HL-60 (cell line): ENCODE measurements around the gene LRRC61.
A peak's percentile ranks its signal among the peaks of the same experiment; 100 is the strongest.

Source experiments
- DNase-seq, 2 experiments: peaks; one replicate each; pipeline ENCODE4 v3.0.0-alpha.2; 2010 to 2020; ENCODE audit warnings: low read depth in 1 of 2, low spot score in 1 of 2
- H3K27ac ChIP-seq: fragments of 250-450 bp; sonication (Bioruptor Pico); replicated peaks from 2 replicates; pipeline ENCODE4 v1.5.1; 2020; ENCODE audit warnings: mild to moderate bottlenecking, moderate library complexity
- H3K27me3 ChIP-seq: fragments of 250-450 bp; sonication (Bioruptor Pico); 2 replicates; pipeline ENCODE4 v1.5.1; 2021; ENCODE audit warnings: mild to moderate bottlenecking, moderate library complexity; ENCODE audit not compliant: insufficient read depth, poor library complexity, severe bottlenecking
- H3K4me3 ChIP-seq: replicated peaks from 2 replicates; pipeline ENCODE4 v1.5.1; 2011; ENCODE audit warnings: mild to moderate bottlenecking, control low read depth, low read length; ENCODE audit not compliant: insufficient read depth
- GABPA ChIP-seq: IDR thresholded peaks from 2 replicates; pipeline ENCODE4 v1.6.1; 2012; ENCODE audit warnings: low read depth
- POLR2AphosphoS5 ChIP-seq: IDR thresholded peaks from 2 replicates; pipeline ENCODE4 v1.6.1; 2012; ENCODE audit warnings: low read depth
- SPI1 ChIP-seq: IDR thresholded peaks from 2 replicates; pipeline ENCODE4 v1.6.1; 2012; ENCODE audit warnings: low read depth, mild to moderate bottlenecking, borderline replicate concordance
- TF ChIP-seq, protein P1 (sequence below): IDR thresholded peaks from 2 replicates; pipeline ENCODE4 v1.6.1; 2012; ENCODE audit warnings: low read depth; ENCODE audit not compliant: insufficient replicate concordance
- TF ChIP-seq, protein P2 (sequence below): IDR thresholded peaks from one replicate; pipeline ENCODE4 v1.5.1; 2011; ENCODE audit warnings: low read length, control low read depth, inconsistent platforms; ENCODE audit not compliant: insufficient read depth

LRRC61 gene

DNA sequence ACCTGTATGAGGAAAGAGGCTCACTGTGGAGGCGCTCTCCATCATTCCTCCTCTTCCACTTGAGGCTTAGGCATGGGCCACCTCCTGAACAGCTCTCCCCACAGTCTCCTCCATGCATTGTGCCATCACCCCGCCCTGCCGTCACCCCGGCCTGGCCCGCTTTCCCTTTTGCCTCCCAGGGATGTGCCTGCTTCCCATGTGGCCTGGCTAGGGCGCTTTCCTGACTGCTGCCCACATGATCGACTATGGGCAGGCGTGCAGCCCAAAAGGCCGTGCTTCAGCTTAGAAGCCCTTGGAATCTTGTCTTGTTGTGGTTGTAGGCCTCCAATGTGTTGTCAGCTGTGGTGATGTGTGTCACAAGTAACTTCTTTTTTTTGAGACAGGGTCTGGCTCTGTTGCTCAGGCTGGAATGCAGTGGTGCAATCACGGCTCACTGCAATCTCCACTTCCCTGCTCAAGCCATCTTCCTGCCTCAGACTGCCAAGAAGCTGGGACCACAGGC, 2.0 kb downstream of the LRRC61 start:
- no peak overlapping the region for H3K4me3 ChIP-seq
- TF ChIP-seq SPI1 (peak; percentile 79), POLR2AphosphoS5 (peak; percentile 44; the same call in 1 of the 2 replicates), GABPA (no peak)
- peak; percentile 37 to 90 for DNase-seq
- peak overlapping the region; percentile 55 for H3K27ac ChIP-seq
- H3K27me3 ChIP-seq, result no peaks in the 10 kb centered on the region

DNA sequence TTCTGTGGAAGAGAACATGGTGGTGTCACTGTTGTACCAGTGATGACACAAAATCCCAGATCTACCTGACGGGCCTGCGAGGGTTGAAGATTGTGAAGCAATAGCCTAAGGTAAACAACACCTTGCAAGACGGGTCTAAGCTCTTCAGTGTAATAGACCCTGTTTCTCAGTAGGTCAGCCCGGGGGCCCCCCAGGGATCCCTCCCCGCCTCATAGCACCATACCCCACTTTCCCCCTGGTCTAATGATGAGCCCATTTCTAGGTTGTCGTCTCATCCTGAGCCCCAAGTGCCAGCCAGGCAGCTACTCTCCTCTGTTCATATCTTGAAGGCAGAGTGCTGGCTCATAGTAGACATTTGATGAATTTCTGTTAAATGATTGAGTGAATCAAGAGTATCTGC, 2.7 kb downstream of the LRRC61 start:
- Histone ChIP-seq H3K4me3 (no peak overlapping the region), H3K27ac (no peak overlapping the region), H3K27me3 (no peaks in the 10 kb centered on the region)
- no peak for DNase-seq
- TF ChIP-seq, protein P1, sequence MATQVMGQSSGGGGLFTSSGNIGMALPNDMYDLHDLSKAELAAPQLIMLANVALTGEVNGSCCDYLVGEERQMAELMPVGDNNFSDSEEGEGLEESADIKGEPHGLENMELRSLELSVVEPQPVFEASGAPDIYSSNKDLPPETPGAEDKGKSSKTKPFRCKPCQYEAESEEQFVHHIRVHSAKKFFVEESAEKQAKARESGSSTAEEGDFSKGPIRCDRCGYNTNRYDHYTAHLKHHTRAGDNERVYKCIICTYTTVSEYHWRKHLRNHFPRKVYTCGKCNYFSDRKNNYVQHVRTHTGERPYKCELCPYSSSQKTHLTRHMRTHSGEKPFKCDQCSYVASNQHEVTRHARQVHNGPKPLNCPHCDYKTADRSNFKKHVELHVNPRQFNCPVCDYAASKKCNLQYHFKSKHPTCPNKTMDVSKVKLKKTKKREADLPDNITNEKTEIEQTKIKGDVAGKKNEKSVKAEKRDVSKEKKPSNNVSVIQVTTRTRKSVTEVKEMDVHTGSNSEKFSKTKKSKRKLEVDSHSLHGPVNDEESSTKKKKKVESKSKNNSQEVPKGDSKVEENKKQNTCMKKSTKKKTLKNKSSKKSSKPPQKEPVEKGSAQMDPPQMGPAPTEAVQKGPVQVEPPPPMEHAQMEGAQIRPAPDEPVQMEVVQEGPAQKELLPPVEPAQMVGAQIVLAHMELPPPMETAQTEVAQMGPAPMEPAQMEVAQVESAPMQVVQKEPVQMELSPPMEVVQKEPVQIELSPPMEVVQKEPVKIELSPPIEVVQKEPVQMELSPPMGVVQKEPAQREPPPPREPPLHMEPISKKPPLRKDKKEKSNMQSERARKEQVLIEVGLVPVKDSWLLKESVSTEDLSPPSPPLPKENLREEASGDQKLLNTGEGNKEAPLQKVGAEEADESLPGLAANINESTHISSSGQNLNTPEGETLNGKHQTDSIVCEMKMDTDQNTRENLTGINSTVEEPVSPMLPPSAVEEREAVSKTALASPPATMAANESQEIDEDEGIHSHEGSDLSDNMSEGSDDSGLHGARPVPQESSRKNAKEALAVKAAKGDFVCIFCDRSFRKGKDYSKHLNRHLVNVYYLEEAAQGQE, result no peak
- TF ChIP-seq POLR2AphosphoS5 (no peak), GABPA (no peak), SPI1 (no peak)
- TF ChIP-seq, protein P2, sequence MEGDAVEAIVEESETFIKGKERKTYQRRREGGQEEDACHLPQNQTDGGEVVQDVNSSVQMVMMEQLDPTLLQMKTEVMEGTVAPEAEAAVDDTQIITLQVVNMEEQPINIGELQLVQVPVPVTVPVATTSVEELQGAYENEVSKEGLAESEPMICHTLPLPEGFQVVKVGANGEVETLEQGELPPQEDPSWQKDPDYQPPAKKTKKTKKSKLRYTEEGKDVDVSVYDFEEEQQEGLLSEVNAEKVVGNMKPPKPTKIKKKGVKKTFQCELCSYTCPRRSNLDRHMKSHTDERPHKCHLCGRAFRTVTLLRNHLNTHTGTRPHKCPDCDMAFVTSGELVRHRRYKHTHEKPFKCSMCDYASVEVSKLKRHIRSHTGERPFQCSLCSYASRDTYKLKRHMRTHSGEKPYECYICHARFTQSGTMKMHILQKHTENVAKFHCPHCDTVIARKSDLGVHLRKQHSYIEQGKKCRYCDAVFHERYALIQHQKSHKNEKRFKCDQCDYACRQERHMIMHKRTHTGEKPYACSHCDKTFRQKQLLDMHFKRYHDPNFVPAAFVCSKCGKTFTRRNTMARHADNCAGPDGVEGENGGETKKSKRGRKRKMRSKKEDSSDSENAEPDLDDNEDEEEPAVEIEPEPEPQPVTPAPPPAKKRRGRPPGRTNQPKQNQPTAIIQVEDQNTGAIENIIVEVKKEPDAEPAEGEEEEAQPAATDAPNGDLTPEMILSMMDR, result no peak

DNA sequence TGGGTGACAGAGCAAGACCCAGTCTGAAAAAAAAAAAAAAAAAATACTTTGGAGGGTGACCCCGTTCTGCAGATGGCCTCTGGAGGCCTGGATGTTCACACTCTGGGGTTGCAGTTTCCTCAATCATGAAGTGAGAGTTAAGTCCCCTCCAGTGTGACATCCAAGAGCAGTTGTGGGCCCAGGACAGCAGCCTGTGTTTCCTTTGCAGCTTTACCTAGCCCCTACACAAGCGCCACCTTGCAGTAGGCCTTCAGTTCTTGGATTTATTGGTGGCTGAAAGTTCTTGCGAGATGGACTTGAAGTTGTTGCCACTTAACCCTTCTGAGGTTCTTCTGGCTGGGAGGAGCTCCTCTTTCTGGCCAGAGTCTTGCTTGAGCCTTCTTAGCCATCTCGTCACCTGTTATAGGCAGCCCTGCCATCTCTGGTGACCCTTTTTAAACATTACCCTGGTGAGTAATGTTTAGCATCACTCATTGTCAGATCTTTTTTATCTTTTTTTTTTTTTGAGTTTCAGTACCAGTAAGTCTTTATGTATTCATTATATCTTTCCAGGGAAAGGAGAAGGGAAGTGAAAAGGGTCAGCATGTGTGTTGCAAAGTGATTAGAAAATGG, 3.6 kb downstream of the LRRC61 start:
- no peak for DNase-seq
- TF ChIP-seq POLR2AphosphoS5, result no peak
- TF ChIP-seq, protein P1, result no peak
- Histone ChIP-seq H3K27me3 (no peaks in the 10 kb centered on the region), H3K4me3 (no peak overlapping the region), H3K27ac (no peak overlapping the region)

DNA sequence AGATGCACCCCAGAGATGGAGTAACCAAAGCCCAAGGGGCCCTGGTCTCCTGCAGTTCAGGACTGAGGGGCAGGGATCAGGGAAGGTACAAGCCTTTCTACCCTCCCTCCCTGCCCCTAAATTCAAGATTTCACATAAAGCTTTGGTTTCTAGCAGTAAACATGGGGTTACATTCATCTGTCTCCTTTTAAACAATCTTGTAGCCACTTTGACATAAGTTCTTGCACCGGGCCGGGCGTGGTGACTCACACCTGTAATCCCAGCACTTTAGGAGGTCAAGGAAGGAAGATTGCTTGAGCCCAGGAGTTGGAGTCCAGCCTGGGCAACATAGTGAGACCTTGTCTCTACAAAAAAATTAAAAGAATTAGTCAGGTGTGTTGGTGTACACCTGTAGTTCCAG, 4.2 kb downstream of the LRRC61 start:
- Histone ChIP-seq H3K27me3 (no peaks in the 10 kb centered on the region), H3K4me3 (no peak overlapping the region), H3K27ac (no peak overlapping the region)
- DNase-seq, result no peak
- TF ChIP-seq GABPA (no peak), POLR2AphosphoS5 (no peak), SPI1 (no peak)
- TF ChIP-seq, protein P1, result no peak
- TF ChIP-seq, protein P2, result no peak
